Measurements from ENCODE around the gene TOR2A. TPM values are rescaled to one million over a fixed set of nuclear protein-coding genes. Genes with fewer than 3 reads are reported as not detected.

Gene TOR2A
- total and polyA plus RNA-seq, 4 donors, result 4.5 to 12.7 (median 6.9) TPM

GRCh38 chr9:127683723-127684122 is 51.4 kb downstream of the TOR2A start:
- Histone ChIP-seq H3K27me3 (ENCODE audit: control insufficient read depth in 1 of 2, insufficient read depth in 2 of 2, low read length in 1 of 2) (no peaks in the 10 kb centered on the region), H3K27ac (ENCODE audit: low read depth in 1 of 2, low read length in 2 of 2) (no peak overlapping the region), H3K4me3 (ENCODE audit: low read length in 2 of 2) (no peak overlapping the region), H3K36me3 (ENCODE audit: control insufficient read depth in 1 of 2, insufficient read depth in 2 of 2, low read length in 1 of 2) (peaks cover 0 to 8% of the 10 kb centered on the region in 2 donors), H3K4me1 (ENCODE audit: control insufficient read depth in 1 of 2, insufficient read depth in 2 of 2, low read length in 2 of 2) (no peaks in the 10 kb centered on the region), H3K9me3 (ENCODE audit: control insufficient read depth, low read length) (no peaks in the 10 kb centered on the region)
- no peak for DNase-seq
- 92 to 95% methylated on average over 5 of the region's 5 CpGs for WGBS, 2 donors
- intact Hi-C loops (cut with DNase I), result loop anchor here in 1 of 2 donors (10.0 kb wide), 1 partner anchor 59 kb away; no protein-coding TSS in a partner anchor
- no peak for ATAC-seq (ENCODE audit: low FRiP score)

- Histone ChIP-seq H3K9me3 (ENCODE audit: control insufficient read depth, low read length) (no peaks in the 10 kb centered on the region), H3K4me3 (ENCODE audit: low read length in 2 of 2) (no peak overlapping the region), H3K27me3 (ENCODE audit: control insufficient read depth in 1 of 2, insufficient read depth in 2 of 2, low read length in 1 of 2) (no peaks in the 10 kb centered on the region), H3K36me3 (ENCODE audit: control insufficient read depth in 1 of 2, insufficient read depth in 2 of 2, low read length in 1 of 2) (peaks cover 0 to 8% of the 10 kb centered on the region in 2 donors), H3K27ac (ENCODE audit: low read depth in 1 of 2, low read length in 2 of 2) (no peak overlapping the region), H3K4me1 (ENCODE audit: control insufficient read depth in 1 of 2, insufficient read depth in 2 of 2, low read length in 2 of 2) (no peaks in the 10 kb centered on the region)
- no peak for ATAC-seq (ENCODE audit: low FRiP score)
- intact Hi-C loops (cut with DNase I), result loop anchor here in 1 of 2 donors (10.0 kb wide), 1 partner anchor 58 kb away; no protein-coding TSS in a partner anchor
- DNase-seq, result no peak
- 91 to 92% methylated on average over 23 of the region's 23 CpGs for WGBS, 2 donors
Observed at GRCh38 chr9:127682351-127683136, 52.5 kb downstream of the TOR2A start.

Other genes starting within 250 kb of the TOR2A start
- 10 to 100 TPM; 50.0 to 69.0 TPM for gene STXBP1, start 123.0 kb downstream of the TOR2A start, total RNA-seq
- gene STXBP1, start 123.0 kb downstream of the TOR2A start, polyA plus RNA-seq, result 10 to 100 TPM in 1 of 2 donors, 1 to 10 TPM in 1; 6.6 to 20.7 TPM
- under 1 TPM; 0.16 to 0.60 TPM for gene CFAP157, start 28.3 kb downstream of the TOR2A start, total RNA-seq
- under 1 TPM in 1 of 2 donors, not detected in 1; 0.69 TPM for gene CFAP157, start 28.3 kb downstream of the TOR2A start, polyA plus RNA-seq
- 10 to 100 TPM in 1 of 2 donors, 1 to 10 TPM in 1; 9.8 to 12.2 TPM for gene PTRH1, start 19.6 kb downstream of the TOR2A start, total RNA-seq
- gene PTRH1, start 19.6 kb downstream of the TOR2A start, polyA plus RNA-seq, result 10 to 100 TPM; 12.1 to 23.2 TPM
- gene TTC16, start 19.2 kb downstream of the TOR2A start, total RNA-seq, result under 1 TPM; 0.16 to 0.30 TPM
- gene TTC16, start 19.2 kb downstream of the TOR2A start, polyA plus RNA-seq, result not detected
- 10 to 100 TPM; 19.7 to 34.8 TPM for gene SH2D3C, start 43.4 kb upstream of the TOR2A start, total RNA-seq
- gene SH2D3C, start 43.4 kb upstream of the TOR2A start, polyA plus RNA-seq, result 1 to 10 TPM in 1 of 2 donors, under 1 TPM in 1; 0.13 to 2.0 TPM
- 100 to 1,000 TPM; 103 to 131 TPM for gene CDK9, start 50.7 kb upstream of the TOR2A start, total RNA-seq
- gene CDK9, start 50.7 kb upstream of the TOR2A start, polyA plus RNA-seq, result 100 to 1,000 TPM in 1 of 2 donors, 10 to 100 TPM in 1; 29.3 to 115 TPM
- 10 to 100 TPM; 61.9 to 77.7 TPM for gene FPGS, start 67.6 kb upstream of the TOR2A start, total RNA-seq
- 100 to 1,000 TPM in 1 of 2 donors, 10 to 100 TPM in 1; 15.2 to 116 TPM for gene FPGS, start 67.6 kb upstream of the TOR2A start, polyA plus RNA-seq
- 100 to 1,000 TPM; 339 to 538 TPM for gene ENG, start 119.4 kb upstream of the TOR2A start, total RNA-seq
- 100 to 1,000 TPM in 1 of 2 donors, 10 to 100 TPM in 1; 46.1 to 191 TPM for gene ENG, start 119.4 kb upstream of the TOR2A start, polyA plus RNA-seq
- 10 to 100 TPM; 92.4 to 99.5 TPM for gene AK1, start 142.4 kb upstream of the TOR2A start, total RNA-seq
- gene AK1, start 142.4 kb upstream of the TOR2A start, polyA plus RNA-seq, result 100 to 1,000 TPM; 111 to 168 TPM
- 100 to 1,000 TPM; 103 to 125 TPM for gene ST6GALNAC6, start 164.3 kb upstream of the TOR2A start, total RNA-seq
- gene ST6GALNAC6, start 164.3 kb upstream of the TOR2A start, polyA plus RNA-seq, result 100 to 1,000 TPM; 125 to 176 TPM
- gene ST6GALNAC4, start 181.7 kb upstream of the TOR2A start, total RNA-seq, result 10 to 100 TPM; 34.9 to 46.5 TPM
- 10 to 100 TPM; 17.7 to 25.5 TPM for gene ST6GALNAC4, start 181.7 kb upstream of the TOR2A start, polyA plus RNA-seq
- gene PIP5KL1, start 195.5 kb upstream of the TOR2A start, total RNA-seq, result 1 to 10 TPM; 3.0 TPM
- gene PIP5KL1, start 195.5 kb upstream of the TOR2A start, polyA plus RNA-seq, result 1 to 10 TPM; 1.4 to 4.5 TPM
- gene DPM2, start 202.6 kb upstream of the TOR2A start, total RNA-seq, result 10 to 100 TPM; 20.0 to 26.3 TPM
- 10 to 100 TPM; 18.2 to 22.7 TPM for gene DPM2, start 202.6 kb upstream of the TOR2A start, polyA plus RNA-seq
- gene EEIG1, start 245.7 kb upstream of the TOR2A start, total RNA-seq, result 10 to 100 TPM; 41.4 to 63.1 TPM
- 10 to 100 TPM in 1 of 2 donors, 1 to 10 TPM in 1; 7.9 to 22.0 TPM for gene EEIG1, start 245.7 kb upstream of the TOR2A start, polyA plus RNA-seq

Measured in aorta (tissue), 5 donors.